SU-DHL-6 (cell line): ENCODE measurements around the gene EFNA4.

Experiments used
- EZH2phosphoT487 ChIP-seq: fragments of 200-600 bp; sonication (generic), shearing (Covaris generic); conservative IDR thresholded peaks from 2 replicates; pipeline ENCODE4 v1.6.1; 2018; ENCODE audit warnings: mild to moderate bottlenecking, antibody characterized with exemption, low read length, moderate library complexity, mixed read lengths
- TF ChIP-seq, protein P1 (sequence below): fragments of 200-600 bp; sonication (generic); IDR thresholded peaks from one replicate; pipeline ENCODE4 v1.5.1; 2017; ENCODE audit warnings: antibody characterized with exemption, mild to moderate bottlenecking, low read length, moderate library complexity; ENCODE audit not compliant: insufficient read depth, poor library complexity, severe bottlenecking

DNA sequence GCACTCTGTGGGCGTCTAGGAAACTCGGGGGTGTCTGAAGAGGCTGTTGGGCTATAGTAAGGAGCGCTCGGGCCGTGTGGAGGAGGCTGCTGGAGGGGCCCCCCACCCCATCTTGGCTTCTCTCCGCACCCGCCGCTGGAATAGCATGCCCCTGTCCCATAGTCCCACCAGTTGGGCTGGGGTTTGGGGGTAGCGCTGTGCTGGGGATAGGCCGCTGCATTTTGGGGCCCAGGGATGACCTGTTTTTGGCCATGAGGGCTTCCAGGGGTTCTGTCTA, 15.6 kb downstream of the EFNA4 start:
- TF ChIP-seq, protein P1, sequence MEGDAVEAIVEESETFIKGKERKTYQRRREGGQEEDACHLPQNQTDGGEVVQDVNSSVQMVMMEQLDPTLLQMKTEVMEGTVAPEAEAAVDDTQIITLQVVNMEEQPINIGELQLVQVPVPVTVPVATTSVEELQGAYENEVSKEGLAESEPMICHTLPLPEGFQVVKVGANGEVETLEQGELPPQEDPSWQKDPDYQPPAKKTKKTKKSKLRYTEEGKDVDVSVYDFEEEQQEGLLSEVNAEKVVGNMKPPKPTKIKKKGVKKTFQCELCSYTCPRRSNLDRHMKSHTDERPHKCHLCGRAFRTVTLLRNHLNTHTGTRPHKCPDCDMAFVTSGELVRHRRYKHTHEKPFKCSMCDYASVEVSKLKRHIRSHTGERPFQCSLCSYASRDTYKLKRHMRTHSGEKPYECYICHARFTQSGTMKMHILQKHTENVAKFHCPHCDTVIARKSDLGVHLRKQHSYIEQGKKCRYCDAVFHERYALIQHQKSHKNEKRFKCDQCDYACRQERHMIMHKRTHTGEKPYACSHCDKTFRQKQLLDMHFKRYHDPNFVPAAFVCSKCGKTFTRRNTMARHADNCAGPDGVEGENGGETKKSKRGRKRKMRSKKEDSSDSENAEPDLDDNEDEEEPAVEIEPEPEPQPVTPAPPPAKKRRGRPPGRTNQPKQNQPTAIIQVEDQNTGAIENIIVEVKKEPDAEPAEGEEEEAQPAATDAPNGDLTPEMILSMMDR = no peak
- no peak for TF ChIP-seq EZH2phosphoT487
